Measurements from ENCODE around the gene OXSR1.

GRCh38 chr3:38153221-38153620 is 12.1 kb upstream of the OXSR1 start:
- no peak for TF ChIP-seq CTCF (IDR thresholded peaks at IDR 0.05)
- no peak for TF ChIP-seq POLR2A (IDR thresholded peaks at IDR 0.05)
